RCC 7860 (cell line): ENCODE results near the gene LMTK2.
"Not testable (repeated sequence)": the region's sequence is repeated elsewhere in the genome, so short reads cannot be mapped to it uniquely, and the experiment has no call there.

Experiments used
- DNase-seq: peaks from one replicate; pipeline ENCODE4 v3.0.0-alpha.2; 2015; ENCODE audit warnings: low spot score
- FAIRE-seq: peaks from 2 replicates; lab custom pipeline; 2012; peaks lifted over from hg19 to GRCh38; lab: Jason Lieb, UNC

LMTK2 gene

GRCh38 chr7:98102170-98102569, 4.5 kb upstream of the LMTK2 start:
- no peak for FAIRE-seq
- no peak for DNase-seq

GRCh38 chr7:98105942-98106544, 619 bp upstream of the LMTK2 start:
- no peak for DNase-seq
- no peak for FAIRE-seq

GRCh38 chr7:98107313-98107721, 655 bp downstream of the LMTK2 start:
- DNase-seq (no peak), FAIRE-seq (no peak)

GRCh38 chr7:98110249-98111022, 3.8 kb downstream of the LMTK2 start:
- FAIRE-seq: peak; percentile 60
- peak; percentile 27 for DNase-seq

- no peak for FAIRE-seq
Observed at GRCh38 chr7:98112077-98112476, 5.4 kb downstream of the LMTK2 start.

GRCh38 chr7:98115746-98116525, 9.3 kb downstream of the LMTK2 start:
- no peak for FAIRE-seq
- DNase-seq: no peak

More at GRCh38 chr7:98112077-98112476, 5.4 kb downstream of the LMTK2 start:
- DNase-seq: no peak

GRCh38 chr7:98116656-98117461, 10.2 kb downstream of the LMTK2 start:
- FAIRE-seq (peak; percentile 14), DNase-seq (peak; percentile 24)

- DNase-seq (peak; percentile 75), FAIRE-seq (peak; percentile 88)
Observed at GRCh38 chr7:98119256-98119918, 12.7 kb downstream of the LMTK2 start.

GRCh38 chr7:98120559-98120958, 13.9 kb downstream of the LMTK2 start:
- DNase-seq: no peak
- no peak for FAIRE-seq

- DNase-seq, FAIRE-seq: not testable (repeated sequence)
Observed at GRCh38 chr7:98121388-98121787, 14.7 kb downstream of the LMTK2 start.

- FAIRE-seq (no peak), DNase-seq (no peak)
Observed at GRCh38 chr7:98123365-98123696, 16.7 kb downstream of the LMTK2 start.

- DNase-seq (no peak), FAIRE-seq (no peak)
Observed at GRCh38 chr7:98125759-98126158, 19.1 kb downstream of the LMTK2 start.

GRCh38 chr7:98126311-98127142, 19.9 kb downstream of the LMTK2 start:
- FAIRE-seq (peak; percentile 87), DNase-seq (peak; percentile 64)

- FAIRE-seq: no peak
Observed at GRCh38 chr7:98128346-98128745, 21.7 kb downstream of the LMTK2 start.

GRCh38 chr7:98130959-98131358, 24.3 kb downstream of the LMTK2 start:
- FAIRE-seq (no peak), DNase-seq (no peak)

More at GRCh38 chr7:98128346-98128745, 21.7 kb downstream of the LMTK2 start:
- no peak for DNase-seq

- DNase-seq (peak; percentile 66), FAIRE-seq (no peak)
Observed at GRCh38 chr7:98133181-98133580, 26.5 kb downstream of the LMTK2 start.

GRCh38 chr7:98133621-98134303, 27.1 kb downstream of the LMTK2 start:
- DNase-seq (peak; percentile 93), FAIRE-seq (peak; percentile 95)

GRCh38 chr7:98134420-98135228, 28.0 kb downstream of the LMTK2 start:
- DNase-seq (no peak), FAIRE-seq (no peak)
